Neural cell (in vitro differentiated cells): ENCODE data around the gene RRP1. TPM values are rescaled to one million over a fixed set of nuclear protein-coding genes. Genes with fewer than 3 reads are reported as not detected.

Experiments
- H2AFZ ChIP-seq: fragments of 200-600, 300-800 bp; sonication (generic), shearing (Covaris generic); 2 replicates; pipeline ENCODE4 v1.6.0; 2014; ENCODE audit warnings: low read depth, mild to moderate bottlenecking, antibody characterized with exemption, low read length, moderate library complexity
- H3F3A ChIP-seq: fragments of 200-600 bp; shearing (Covaris generic); 2 replicates; pipeline ENCODE4 v1.6.1; 2016; ENCODE audit warnings: mild to moderate bottlenecking, moderate library complexity, mixed read lengths, antibody characterized with exemption, low read length; ENCODE audit not compliant: insufficient read depth, poor library complexity, severe bottlenecking
- H3K27ac ChIP-seq: fragments of 200-600, 300-800 bp; sonication (generic), shearing (Covaris generic); 2 replicates; pipeline ENCODE4 v1.5.1; 2014; ENCODE audit warnings: mild to moderate bottlenecking, low read length, moderate library complexity
- H3K27me3 ChIP-seq: fragments of 300-800, 200-600 bp; sonication (generic), shearing (Covaris generic); 2 replicates; pipeline ENCODE4 v1.6.0; 2014; ENCODE audit warnings: mild to moderate bottlenecking, low read depth, low read length, moderate library complexity; ENCODE audit not compliant: insufficient read depth
- H3K36me3 ChIP-seq: fragments of 300-800, 200-600 bp; sonication (generic), shearing (Covaris generic); 2 replicates; pipeline ENCODE4 v1.5.1; 2014; ENCODE audit warnings: mild to moderate bottlenecking, antibody characterized with exemption, low read length, moderate library complexity; ENCODE audit not compliant: insufficient read depth
- H3K4me2 ChIP-seq: fragments of 300-800, 200-600 bp; sonication (generic), shearing (Covaris generic); 2 replicates; pipeline ENCODE4 v1.6.0; 2014; ENCODE audit warnings: mild to moderate bottlenecking, low read length
- H3K4me3 ChIP-seq: fragments of 300-800, 200-600 bp; sonication (generic), shearing (Covaris generic); 2 replicates; pipeline ENCODE4 v1.5.1; 2014; ENCODE audit warnings: mild to moderate bottlenecking, low read length, moderate library complexity
- H3K79me2 ChIP-seq: fragments of 200-600 bp; shearing (Covaris generic); replicated peaks from 2 replicates; pipeline ENCODE4 v1.6.0; 2014; ENCODE audit warnings: mild to moderate bottlenecking, low read length, moderate library complexity; ENCODE audit not compliant: insufficient read depth
- H3K9ac ChIP-seq: fragments of 300-800, 200-600 bp; sonication (generic), shearing (Covaris generic); 2 replicates; pipeline ENCODE4 v1.6.1; 2016; ENCODE audit warnings: mild to moderate bottlenecking, low read length, mixed read lengths
- H3K9me2 ChIP-seq: fragments of 200-600 bp; shearing (Covaris generic); 2 replicates; pipeline ENCODE4 v1.6.1; 2016; ENCODE audit warnings: mild to moderate bottlenecking, low read length, mixed read lengths; ENCODE audit not compliant: insufficient read depth
- H3K9me3 ChIP-seq: fragments of 200-600, 300-800 bp; sonication (generic), shearing (Covaris generic); 2 replicates; pipeline ENCODE4 v1.6.1; 2016; ENCODE audit warnings: mild to moderate bottlenecking, mixed run types, low read length, moderate library complexity, mixed read lengths
- H4K20me1 ChIP-seq: fragments of 200-600 bp; shearing (Covaris generic); 2 replicates; pipeline ENCODE4 v1.6.1; 2016; ENCODE audit warnings: mild to moderate bottlenecking, mixed run types; ENCODE audit not compliant: insufficient read depth
- EZH2 ChIP-seq: fragments of 200-600, 300-800 bp; shearing (Covaris generic), sonication (generic); IDR thresholded peaks from 2 replicates; pipeline ENCODE4 v1.6.1; 2014; ENCODE audit warnings: antibody characterized with exemption, low read length, borderline replicate concordance, mild to moderate bottlenecking; ENCODE audit not compliant: insufficient read depth, poor library complexity, severe bottlenecking
- MXI1 ChIP-seq: fragments of 450-650 bp; conservative IDR thresholded peaks from 2 replicates; pipeline ENCODE4 v1.6.1; 2014; ENCODE audit warnings: antibody characterized with exemption, mild to moderate bottlenecking; ENCODE audit not compliant: poor library complexity, severe bottlenecking
- POLR2AphosphoS5 ChIP-seq: IDR thresholded peaks from 2 replicates; pipeline ENCODE4 v1.6.1; 2012
- RAD21 ChIP-seq: fragments of 450-650 bp; conservative IDR thresholded peaks from 2 replicates; pipeline ENCODE4 v1.6.1; 2014; ENCODE audit warnings: antibody characterized with exemption, mild to moderate bottlenecking, moderate library complexity
- TAF1 ChIP-seq: IDR thresholded peaks from 2 replicates; pipeline ENCODE4 v1.6.1; 2012; ENCODE audit warnings: low read depth
- polyA plus RNA-seq: library from polyadenylated mRNA; depleted of rRNA; stranded (reverse); fragments of >200 nt; gene quantifications from 2 replicates; pipeline ENCODE4 v1.2.3, GENCODE V29; 2014
- TF ChIP-seq, protein P1 (sequence below): fragments of 450-650 bp; IDR thresholded peaks from 2 replicates; pipeline ENCODE4 v1.5.1; 2014; ENCODE audit warnings: antibody characterized with exemption, mild to moderate bottlenecking, moderate library complexity; ENCODE audit not compliant: poor library complexity, severe bottlenecking
- TF ChIP-seq, protein P2 (sequence below): IDR thresholded peaks from 2 replicates; pipeline ENCODE4 v1.6.1; 2012; ENCODE audit warnings: borderline replicate concordance

RRP1 gene
- polyA plus RNA-seq, 1 donor from 2014 or later: 35.8 TPM

DNA sequence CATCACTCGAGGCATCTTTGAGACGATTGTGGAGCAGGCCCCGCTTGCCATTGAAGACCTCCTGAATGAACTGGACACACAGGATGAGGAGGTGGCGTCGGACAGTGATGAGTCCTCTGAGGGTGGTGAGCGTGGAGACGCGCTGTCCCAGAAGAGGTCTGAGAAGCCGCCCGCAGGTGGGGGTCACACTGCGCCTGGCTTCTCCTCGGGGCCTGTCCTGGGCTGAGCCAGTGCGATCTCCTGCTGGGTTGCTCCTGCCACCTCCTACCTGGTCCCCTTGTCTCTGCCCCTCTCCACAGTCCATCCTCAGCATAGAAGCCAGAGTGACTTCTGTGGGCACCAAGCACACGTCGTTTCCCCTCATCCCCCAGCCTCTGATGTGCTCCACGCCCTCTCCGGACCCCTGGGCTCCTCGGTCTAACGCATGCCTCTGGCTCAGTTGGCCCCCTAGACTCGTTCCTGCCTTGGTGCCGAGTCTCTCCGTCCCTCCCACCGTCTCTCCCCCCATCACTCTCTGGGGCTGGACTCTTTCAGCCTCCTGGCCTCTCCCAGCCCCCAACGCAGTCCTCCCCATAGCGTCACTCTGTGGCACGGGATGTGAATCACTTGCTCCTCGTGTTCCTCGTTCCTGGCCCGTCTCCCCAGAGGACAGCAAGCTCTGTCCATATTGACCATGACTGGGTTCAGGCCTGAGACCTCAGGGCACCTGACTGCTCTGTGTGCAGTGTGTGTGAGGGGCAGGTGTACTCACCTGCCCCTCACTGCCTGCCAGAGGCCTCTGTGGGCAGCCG is 8.7 kb downstream of the RRP1 start:
- Histone ChIP-seq H3K27ac (no peak overlapping the region), H3K9ac (no peak overlapping the region), H3K27me3 (no peaks in the 10 kb centered on the region), H3F3A (no peaks in the 10 kb centered on the region), H3K36me3 (no peaks in the 10 kb centered on the region), H3K9me2 (no peaks in the 10 kb centered on the region), H3K9me3 (no peaks in the 10 kb centered on the region), H3K4me2 (no peak overlapping the region), H4K20me1 (no peaks in the 10 kb centered on the region), H2AFZ (no peak overlapping the region), H3K79me2 (no peaks in the 10 kb centered on the region), H3K4me3 (no peak overlapping the region)
- TF ChIP-seq EZH2: no peak

- no peaks in the 10 kb centered on the region for H3K9me2 ChIP-seq
- H2AFZ ChIP-seq: no peak overlapping the region
- no peaks in the 10 kb centered on the region for H3F3A ChIP-seq
- H4K20me1 ChIP-seq: no peaks in the 10 kb centered on the region
- TF ChIP-seq POLR2AphosphoS5 (no peak), MXI1 (no peak), RAD21 (no peak), TAF1 (no peak), EZH2 (no peak)
- TF ChIP-seq, protein P1, sequence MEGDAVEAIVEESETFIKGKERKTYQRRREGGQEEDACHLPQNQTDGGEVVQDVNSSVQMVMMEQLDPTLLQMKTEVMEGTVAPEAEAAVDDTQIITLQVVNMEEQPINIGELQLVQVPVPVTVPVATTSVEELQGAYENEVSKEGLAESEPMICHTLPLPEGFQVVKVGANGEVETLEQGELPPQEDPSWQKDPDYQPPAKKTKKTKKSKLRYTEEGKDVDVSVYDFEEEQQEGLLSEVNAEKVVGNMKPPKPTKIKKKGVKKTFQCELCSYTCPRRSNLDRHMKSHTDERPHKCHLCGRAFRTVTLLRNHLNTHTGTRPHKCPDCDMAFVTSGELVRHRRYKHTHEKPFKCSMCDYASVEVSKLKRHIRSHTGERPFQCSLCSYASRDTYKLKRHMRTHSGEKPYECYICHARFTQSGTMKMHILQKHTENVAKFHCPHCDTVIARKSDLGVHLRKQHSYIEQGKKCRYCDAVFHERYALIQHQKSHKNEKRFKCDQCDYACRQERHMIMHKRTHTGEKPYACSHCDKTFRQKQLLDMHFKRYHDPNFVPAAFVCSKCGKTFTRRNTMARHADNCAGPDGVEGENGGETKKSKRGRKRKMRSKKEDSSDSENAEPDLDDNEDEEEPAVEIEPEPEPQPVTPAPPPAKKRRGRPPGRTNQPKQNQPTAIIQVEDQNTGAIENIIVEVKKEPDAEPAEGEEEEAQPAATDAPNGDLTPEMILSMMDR: no peak
- TF ChIP-seq, protein P2, sequence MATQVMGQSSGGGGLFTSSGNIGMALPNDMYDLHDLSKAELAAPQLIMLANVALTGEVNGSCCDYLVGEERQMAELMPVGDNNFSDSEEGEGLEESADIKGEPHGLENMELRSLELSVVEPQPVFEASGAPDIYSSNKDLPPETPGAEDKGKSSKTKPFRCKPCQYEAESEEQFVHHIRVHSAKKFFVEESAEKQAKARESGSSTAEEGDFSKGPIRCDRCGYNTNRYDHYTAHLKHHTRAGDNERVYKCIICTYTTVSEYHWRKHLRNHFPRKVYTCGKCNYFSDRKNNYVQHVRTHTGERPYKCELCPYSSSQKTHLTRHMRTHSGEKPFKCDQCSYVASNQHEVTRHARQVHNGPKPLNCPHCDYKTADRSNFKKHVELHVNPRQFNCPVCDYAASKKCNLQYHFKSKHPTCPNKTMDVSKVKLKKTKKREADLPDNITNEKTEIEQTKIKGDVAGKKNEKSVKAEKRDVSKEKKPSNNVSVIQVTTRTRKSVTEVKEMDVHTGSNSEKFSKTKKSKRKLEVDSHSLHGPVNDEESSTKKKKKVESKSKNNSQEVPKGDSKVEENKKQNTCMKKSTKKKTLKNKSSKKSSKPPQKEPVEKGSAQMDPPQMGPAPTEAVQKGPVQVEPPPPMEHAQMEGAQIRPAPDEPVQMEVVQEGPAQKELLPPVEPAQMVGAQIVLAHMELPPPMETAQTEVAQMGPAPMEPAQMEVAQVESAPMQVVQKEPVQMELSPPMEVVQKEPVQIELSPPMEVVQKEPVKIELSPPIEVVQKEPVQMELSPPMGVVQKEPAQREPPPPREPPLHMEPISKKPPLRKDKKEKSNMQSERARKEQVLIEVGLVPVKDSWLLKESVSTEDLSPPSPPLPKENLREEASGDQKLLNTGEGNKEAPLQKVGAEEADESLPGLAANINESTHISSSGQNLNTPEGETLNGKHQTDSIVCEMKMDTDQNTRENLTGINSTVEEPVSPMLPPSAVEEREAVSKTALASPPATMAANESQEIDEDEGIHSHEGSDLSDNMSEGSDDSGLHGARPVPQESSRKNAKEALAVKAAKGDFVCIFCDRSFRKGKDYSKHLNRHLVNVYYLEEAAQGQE: no peak
- no peak overlapping the region for H3K9ac ChIP-seq
- no peaks in the 10 kb centered on the region for H3K79me2 ChIP-seq
- H3K27ac ChIP-seq: no peak overlapping the region
- no peaks in the 10 kb centered on the region for H3K9me3 ChIP-seq
- H3K4me3 ChIP-seq: no peak overlapping the region
- H3K4me2 ChIP-seq: no peak overlapping the region
- no peaks in the 10 kb centered on the region for H3K36me3 ChIP-seq
- no peaks in the 10 kb centered on the region for H3K27me3 ChIP-seq
These were observed 10.0 kb downstream of the RRP1 start for GRCh38 chr21:43799301-43799840.

GRCh38 chr21:43800124-43800523 is 10.7 kb downstream of the RRP1 start:
- no peaks in the 10 kb centered on the region for H3F3A ChIP-seq
- no peak overlapping the region for H3K27ac ChIP-seq
- no peaks in the 10 kb centered on the region for H3K9me2 ChIP-seq
- H4K20me1 ChIP-seq: no peaks in the 10 kb centered on the region
- no peaks in the 10 kb centered on the region for H3K27me3 ChIP-seq
- no peak overlapping the region for H3K4me3 ChIP-seq
- no peak overlapping the region for H3K4me2 ChIP-seq
- H3K79me2 ChIP-seq: no peaks in the 10 kb centered on the region
- H3K9me3 ChIP-seq: no peaks in the 10 kb centered on the region
- H3K36me3 ChIP-seq: no peaks in the 10 kb centered on the region
- no peak overlapping the region for H3K9ac ChIP-seq
- TF ChIP-seq MXI1 (no peak), EZH2 (no peak), RAD21 (no peak)
- H2AFZ ChIP-seq: no peak overlapping the region
